Activated naive CD4-positive, alpha-beta T cell (primary cell): ENCODE data around the gene RDH13.
"Not testable (repeated sequence)": the region's sequence is repeated elsewhere in the genome, so short reads cannot be mapped to it uniquely, and the experiment has no call there.

Experiments used
- DNase-seq, 4 experiments: peaks; one replicate each; lab custom pipeline; 2025; lab: John Stamatoyannopoulos, UW

The RDH13 gene

DNA sequence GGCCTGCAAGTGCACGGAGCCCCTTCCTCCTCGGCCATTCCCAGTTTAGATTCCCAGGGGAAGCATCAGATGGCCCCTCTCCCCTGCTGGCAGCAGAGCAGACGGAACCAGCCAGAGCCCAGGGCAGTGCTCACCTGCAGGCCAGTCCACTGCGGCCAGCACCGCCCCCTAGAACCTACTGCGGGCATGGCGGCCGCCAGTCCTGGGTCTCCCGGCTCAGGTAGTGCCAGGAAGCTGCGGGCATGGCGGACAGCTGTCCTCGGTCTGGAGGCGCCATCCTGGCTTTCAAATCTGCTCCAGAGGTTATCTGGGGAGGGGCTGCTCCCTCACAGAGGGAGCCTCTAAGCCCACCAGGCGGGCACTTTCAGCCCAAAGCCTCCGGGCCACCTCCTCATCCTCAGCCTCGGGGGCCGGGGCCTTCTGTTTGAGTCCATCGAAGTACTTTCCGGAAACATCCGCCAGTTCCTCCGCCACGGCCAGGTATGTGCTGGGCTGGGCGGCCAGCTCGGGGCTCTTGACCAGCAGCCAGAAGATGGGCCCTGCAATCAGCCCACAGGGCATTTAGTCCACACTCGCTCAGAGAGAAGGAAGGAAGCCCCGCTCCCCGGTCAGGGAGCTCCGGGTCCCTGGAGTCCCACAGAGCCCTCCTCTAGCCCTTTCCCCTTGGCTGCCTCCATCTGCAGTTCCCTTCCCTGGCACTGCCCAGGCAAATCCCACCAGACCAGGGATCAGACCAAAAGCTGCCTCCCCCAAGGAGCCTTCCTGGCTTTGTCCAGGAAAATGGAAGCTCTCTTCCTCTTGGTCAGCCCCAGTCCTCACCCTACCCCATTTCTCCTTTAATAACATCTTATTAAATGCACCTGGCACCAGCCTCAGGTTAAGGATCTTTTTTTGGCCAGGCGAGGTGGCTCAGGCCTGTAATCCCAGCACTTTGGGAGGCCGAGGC lies 17.9 kb downstream of the RDH13 start:
- no peak for DNase-seq

DNA sequence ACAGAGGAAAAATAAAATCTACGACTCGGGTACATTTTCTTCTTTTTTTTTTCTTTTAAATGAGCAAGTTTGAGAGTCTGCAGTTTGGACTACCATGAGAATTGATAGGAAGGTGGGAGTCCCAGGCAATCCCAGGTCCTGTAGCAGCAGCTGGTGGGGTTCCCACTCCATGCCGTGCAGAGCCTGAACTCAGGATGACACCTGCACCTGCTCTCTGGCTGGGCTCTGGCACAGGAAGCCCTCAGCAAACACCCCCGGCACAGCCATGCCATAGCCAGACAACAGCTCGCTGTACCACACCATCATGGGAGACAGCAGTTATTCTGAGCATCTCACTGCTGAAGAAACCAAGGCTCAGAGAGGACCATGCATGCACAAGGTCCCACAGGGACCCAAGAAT lies 18.7 kb downstream of the RDH13 start:
- DNase-seq = no peak

DNA sequence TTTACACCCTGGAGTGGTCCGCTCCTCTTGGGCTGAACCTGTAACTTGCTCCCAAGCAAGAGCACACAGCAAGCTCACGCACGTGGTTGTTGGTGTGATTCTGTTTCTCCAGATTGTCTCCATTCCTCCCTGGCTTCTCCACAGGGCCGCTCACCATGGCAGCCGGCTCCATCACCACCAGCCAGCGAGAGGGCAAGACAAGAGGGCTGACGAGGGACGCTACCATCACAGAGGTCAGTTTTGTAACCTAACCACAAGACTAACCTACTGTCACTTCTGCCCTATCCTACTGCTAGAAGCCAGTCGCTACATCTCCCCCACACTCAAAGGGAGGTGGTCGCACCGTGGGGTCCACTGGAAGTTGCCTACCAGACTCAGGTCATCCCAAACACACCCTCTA lies 20.3 kb downstream of the RDH13 start:
- DNase-seq = no peak

DNA sequence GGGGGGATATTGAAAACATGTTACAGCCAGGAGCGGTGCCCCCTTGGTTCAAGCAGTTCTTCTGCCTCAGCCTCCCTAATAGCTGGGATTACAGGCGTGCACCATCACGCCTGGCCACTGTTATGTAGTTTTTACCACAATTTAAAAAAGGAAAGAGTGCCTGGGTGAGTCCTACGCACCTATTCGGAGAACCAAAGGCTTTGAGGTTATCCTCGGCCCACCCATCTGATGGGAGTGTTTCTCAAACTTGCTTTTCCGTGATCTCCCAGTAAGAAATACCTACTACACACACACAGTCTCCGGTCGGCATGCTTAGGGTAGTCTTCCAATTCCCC lies 20.6 kb downstream of the RDH13 start:
- no peak for DNase-seq

DNA sequence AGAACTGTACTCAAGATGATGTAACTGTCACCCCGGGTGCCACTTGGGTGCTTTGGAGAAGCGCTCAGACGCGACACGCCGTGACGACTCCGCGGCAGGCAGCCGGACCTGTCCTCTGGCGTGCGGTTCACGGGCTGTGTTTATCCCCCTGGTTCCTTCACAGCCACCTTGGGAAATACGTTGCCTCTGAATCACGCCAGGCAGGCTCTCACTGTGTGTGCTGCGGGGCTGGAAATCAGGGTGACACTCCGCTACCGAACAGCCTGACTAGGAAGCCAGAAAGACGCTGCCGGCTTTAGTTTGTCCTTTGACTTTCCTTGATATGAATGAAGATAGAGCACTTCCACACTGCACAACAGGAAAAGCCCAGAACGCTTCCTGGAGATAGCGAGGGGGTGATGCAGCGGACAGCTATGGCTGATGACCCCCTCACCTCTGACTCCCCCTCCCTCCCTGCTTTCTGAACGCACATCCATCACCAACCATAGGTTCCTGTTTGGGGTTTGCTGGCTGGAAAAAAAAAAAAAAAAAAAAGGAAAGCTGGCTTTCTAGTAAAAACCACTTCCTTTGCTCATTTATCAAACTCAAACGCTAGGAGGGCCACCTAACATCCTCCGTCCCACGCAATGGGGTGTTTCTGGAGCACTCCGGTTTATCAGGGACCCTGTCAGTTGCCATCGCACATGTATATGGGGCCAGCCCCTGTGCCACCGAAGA lies 21.2 kb downstream of the RDH13 start:
- DNase-seq = peak in 1 of 4 experiments; percentile 6

DNA sequence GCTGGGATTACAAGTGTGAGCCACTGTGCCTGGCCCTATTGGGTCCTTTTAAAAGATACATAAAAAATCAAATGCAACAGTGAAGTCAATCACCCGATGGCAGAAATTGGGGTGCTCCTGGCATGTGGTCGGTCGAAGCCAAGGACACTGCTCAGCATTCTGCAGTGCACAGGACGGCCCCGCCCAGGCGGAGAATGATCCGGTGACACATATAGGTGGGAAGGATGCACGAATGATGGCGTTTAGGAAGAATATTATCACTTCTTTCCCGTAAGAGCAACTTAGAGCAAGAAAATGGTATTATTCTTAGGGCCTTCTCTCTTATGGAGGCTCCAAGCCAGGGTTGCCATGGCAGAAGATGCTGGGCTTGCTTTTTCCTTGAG lies 21.7 kb downstream of the RDH13 start:
- no peak for DNase-seq

DNA sequence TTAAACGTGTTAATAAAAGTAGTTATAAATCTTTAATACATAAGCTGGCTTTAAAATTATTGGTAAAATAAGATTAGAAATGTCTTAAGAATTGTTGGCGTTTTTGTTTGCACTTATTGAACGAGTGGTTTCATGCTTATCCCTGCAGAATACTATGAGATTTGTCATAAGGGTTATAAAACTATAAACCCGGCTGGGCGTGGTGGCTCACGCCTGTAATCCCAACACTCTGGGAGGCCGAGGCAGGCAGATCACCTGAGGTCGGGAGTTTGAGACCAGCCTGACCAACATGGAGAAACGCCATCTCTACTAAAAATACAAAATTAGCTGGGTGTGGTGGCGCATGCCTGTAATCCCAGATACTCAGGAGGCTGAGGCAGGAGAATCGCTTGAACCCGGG lies 22.3 kb downstream of the RDH13 start:
- not testable (repeated sequence) for DNase-seq

DNA sequence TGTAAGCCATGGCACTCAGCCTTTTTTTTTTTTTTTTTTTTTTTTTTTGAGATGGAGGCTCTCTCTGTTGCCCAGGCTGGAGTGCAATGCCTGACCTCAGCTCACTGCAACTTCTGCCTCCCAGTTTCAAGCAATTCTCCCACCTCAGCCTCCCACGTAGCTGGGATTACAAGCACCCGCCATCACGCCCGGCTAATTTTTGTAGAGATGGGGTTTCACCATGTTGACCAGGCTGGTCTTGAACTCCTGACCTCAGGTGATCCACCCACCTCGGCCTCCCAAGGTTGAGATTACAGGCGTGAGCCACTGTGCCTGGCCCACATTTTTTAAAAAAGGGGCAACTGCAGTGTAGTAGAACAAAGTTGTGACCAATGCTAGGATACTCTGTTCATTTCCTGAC lies 25.3 kb downstream of the RDH13 start:
- not testable (repeated sequence) for DNase-seq

DNA sequence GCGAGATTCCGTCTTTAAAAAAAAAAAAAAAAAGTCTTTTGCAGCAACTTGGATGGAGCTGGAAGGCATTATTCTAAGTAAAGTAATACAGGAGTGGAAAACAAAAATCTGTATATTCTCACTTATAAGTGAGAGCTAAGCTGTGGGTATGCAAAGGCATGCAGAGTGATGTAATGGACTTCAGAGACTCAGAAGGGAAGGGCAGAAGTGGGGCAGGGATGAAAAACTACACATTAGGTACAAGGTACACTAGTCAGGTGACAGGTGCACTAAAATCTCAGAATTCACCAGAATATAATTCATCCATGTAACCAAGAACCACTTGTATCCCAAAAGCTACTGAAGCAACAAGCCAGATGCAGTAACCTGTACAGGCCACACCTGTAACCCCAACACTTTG lies 26.9 kb downstream of the RDH13 start:
- no peak for DNase-seq

DNA sequence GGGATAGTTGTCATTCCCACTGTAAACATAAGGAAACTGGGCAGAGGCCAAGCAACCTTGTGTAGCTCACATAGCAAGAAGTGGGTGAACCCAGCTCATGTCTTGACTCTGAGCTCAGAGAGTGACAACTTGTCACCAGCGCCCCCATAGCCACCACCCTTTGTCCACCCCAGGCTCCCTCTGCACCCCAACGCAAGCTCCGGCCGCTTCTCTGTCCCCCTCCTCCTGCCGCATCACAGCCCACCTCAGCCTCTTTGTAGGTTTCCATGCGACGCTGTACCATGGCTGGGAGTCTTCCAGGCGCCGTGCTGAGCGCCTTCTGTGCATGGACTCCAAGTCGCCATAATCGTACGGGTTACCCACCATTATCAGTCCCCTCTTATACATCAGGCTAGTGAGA lies 28.2 kb downstream of the RDH13 start:
- no peak for DNase-seq

DNA sequence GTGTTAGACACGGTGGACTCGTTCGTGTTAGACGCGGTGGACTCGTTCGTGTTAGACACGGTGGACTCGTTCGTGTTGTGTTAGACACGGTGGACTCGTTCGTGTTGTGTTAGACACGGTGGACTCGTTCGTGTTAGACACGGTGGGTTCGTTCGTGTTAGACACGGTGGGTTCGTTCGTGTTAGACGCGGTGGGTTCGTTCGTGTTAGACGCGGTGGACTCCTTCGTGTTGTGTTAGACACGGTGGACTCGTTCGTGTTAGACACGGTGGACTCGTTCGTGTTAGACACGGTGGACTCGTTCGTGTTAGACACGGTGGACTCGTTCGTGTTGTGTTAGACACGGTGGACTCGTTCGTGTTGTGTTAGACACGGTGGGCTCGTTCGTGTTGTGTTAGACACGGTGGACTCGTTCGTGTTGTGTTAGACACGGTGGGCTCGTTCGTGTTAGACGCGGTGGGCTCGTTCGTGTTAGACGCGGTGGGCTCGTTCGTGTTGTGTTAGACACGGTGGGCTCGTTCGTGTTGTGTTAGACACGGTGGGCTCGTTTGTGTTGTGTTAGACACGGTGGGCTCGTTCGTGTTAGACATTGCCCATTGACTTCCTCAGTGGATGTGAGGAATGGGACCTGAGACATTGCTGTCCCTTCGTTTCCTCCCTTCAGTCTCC lies 29.8 kb downstream of the RDH13 start:
- not testable (repeated sequence) for DNase-seq

DNA sequence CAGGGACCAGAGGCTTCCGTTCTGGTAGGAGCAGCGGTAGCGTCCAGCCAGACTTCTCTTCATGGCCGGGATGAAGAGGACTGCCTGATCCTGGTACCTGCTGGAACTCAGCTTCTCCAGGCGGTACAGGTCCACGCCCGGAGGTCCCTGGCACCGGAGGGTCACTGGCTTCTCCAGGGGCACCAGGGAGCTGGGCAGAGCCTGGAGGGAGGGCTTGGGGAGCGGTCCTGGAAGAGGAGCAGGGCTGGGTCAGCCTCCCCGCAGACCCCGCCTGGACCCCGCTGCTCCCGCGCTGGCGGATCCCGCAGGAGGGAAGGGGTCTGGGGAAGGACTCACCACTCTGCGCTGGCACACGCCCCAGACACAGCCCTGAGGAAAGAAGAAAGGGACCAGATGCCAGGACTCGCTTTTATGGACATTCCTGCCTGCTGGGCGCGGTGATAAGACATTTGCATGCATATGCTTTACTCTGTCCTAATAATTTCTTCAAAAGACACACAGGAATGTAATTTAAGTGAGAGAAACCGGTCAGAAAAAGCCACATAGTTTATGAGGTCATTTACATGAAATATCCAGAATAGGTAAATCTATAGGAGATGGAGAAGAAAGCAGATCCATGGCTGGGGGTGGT lies 30.7 kb downstream of the RDH13 start:
- no peak for DNase-seq

DNA sequence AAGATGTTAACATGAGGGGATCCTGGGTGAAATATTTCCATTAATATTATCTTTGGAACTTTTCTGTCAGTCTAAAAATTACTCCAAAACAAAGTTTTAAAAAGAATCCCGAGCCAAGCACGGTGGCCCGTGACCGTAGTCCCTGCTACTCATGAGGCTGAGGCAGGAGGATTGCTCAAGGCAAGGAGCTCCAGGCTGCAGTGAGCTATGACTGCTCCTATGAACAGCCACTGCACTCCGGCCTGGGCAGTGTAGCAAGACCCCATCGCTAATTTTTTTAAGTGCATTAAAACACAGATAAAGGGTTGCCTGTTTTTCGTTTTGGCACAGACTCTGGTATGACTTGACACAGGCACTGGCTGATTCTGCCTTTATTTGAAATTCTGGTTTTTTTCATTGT lies 31.8 kb downstream of the RDH13 start:
- DNase-seq = no peak

DNA sequence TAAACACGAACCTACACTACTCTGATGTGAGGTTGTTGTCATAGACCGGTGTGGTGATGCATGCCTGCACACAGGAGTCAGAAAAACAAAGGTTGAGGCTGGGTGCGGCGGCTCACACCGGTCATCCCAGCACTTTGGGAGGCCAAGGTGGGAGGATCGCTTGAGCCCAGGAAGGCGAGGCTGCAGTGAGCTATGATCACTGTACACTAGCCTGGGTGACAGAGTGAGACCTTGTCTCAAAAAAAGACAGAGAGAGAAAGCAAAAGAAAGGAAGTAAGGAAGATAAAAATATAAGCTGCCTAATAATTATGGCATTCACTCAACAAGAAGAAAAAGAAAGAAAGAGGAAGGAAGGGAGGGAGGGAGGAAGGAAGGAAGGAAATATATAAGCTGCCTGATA lies 34.2 kb downstream of the RDH13 start:
- DNase-seq = no peak

DNA sequence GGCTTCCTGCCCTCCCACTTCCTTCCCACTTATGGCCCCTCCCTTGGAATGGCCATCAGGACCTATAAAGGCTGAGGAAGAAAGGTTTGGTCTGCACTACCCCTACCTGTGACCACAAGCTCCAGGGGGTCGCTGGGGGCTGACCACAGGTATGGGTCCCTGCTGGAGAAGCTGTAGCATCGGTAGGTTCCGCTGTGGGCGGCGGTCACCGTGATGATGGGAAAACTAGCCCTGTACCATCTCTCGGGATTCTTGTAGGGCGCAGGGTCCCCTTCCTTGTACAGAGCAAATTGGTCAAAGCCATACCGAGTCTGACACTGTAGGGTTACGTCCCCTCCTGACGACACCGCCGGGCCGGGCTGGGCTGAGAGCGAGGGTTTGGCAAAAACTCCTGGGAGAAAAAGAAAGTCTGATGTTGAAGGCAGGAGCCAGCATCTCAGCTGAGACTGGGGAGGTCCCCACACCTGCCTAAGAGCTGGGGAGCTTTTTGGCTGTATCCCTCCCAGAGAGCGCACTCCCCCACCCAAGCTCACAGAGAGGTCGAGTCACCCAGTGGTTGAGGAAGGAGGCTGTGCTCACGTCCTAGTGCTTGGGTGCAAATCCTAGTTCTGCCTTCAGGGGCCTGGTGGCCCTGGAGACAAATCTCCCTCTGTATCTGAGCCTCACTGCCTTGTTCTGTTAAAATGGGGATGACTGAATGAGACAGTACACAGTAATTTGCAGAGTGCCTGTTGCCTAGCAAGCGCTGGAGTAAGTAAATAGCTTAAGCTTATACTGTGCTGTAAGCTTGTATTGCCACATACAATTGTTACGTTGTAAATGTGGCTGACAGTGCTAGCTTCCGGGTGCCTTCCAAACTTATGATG lies 35.2 kb downstream of the RDH13 start:
- no peak for DNase-seq

DNA sequence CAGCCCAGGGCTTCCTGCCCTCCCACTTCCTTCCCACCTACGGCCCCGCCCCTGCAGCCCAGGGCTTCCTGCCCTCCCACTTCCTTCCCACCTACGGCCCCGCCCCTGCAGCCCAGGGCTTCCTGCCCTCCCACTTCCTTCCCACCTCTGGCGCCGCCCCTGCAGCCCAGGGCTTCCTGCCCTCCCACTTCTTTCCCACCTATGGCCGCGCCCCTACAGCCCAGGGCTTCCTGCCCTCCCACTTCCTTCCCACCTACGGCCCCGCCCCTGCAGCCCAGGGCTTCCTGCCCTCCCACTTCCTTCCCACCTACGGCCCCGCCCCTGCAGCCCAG lies 35.8 kb downstream of the RDH13 start:
- not testable (repeated sequence) for DNase-seq

DNA sequence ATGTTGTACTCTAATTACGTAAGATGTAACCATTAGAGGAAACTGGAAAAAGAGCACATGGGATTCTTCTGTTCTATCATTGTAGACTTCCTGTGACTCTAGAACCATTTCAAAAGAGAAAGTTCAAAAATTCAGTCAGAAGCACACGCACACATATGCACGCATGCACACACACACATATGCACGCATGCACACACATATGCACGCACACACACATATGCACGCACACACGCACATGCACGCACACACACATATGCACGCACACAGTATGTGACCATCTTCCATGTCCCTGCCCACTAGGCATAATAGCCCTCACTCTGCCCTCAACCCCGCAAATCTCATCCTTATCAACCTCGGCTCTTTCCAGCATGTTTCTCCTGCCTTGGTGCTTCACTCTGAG lies 38.8 kb downstream of the RDH13 start:
- no peak for DNase-seq

DNA sequence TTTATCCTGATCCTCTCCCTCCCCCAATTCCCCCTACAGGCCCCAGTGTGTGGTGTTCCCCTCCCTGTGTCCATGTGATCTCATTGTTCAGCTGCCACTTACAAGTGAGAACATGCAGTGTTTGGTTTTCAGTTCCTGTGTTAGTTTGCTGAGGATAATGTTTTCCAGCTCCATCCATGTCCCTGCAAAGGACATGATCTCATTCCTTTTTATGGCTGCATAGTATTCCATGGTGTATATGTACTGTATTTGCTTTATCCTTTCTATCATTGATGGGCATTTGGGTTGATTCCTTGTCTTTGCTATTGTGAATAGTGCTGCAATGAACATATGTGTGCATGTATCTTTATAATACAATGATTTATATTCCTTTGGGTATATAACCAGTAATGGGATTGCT lies 42.6 kb downstream of the RDH13 start:
- DNase-seq = not testable (repeated sequence)

DNA sequence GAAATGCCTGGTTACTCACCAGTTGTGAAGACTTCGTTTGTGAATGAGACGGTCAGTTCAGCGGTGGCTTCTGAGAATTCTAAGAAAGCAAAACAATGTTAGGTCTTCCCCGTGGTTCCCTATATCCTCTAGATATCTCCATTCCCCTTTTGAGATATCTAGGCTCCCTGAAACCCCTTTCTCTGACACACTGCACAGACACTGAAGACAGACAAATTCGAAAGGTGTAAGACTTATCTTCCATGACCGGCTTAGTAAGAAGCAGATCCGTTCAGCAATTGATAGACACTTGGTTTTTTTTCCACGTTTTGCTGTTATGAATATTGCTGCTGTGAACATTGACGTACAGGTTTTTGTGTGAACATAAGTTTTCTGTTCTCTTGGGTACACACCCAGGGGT lies 44.3 kb downstream of the RDH13 start:
- DNase-seq = no peak

DNA sequence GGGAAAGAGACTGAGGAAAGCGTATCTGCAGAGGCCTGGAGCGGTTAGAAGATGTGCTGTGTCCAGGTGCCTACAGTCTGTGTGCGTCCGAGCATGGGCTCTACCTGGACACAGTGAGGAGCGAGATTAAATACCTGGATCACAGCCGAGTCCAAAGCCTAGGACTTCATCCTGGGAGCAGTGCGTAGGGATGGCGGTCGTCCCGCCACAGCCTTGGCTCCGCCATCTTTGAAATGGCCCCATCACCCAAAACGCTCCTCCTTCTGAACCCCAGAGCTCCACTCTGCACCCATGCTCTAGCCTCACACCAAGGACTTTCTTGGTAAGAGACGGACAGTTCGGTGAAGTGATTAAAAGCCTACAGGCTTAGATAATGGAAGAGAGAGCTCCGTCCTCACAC lies 44.7 kb downstream of the RDH13 start:
- no peak for DNase-seq

DNA sequence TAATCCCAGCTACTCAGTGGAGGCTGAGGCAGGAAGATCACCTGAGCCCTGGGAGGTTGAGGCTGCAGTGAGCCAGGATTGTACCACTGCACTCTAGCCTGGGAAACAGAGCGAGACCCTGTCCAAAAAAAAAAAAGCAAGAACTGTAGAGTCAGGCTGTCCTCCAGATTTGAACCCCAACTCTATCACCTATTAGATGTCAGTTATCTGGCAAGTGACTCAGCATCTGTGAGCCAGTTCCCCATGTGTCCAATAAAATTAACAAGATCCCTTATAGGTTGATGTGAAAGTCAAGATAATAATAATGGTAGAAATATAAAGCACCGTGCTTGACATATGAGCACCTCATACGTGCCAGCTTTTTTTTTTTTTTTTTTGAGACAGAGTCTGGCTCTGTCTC lies 46.9 kb downstream of the RDH13 start:
- no peak for DNase-seq

DNA sequence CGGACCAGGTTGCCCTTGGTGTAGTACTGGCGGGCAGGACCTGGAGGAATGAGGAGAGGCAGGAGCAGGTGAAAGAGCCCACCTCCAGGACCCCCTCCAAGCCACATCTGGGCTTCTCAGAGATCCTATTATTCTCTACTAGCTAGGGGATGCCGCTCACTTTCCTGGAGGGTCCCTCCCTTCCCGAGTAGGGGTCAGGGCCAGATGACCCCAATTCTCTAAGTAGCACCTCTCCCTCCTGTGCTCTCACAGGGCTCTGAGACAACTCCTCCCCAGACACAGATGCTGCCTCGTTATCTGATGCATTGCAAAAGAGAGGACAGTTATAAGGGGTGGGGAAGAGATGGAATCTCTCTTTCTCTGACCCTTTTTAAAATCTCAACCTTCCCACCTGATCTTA lies 47.8 kb downstream of the RDH13 start:
- DNase-seq = no peak
